ENCODE data around the gene TMEM25.

The TMEM25 gene

DNA sequence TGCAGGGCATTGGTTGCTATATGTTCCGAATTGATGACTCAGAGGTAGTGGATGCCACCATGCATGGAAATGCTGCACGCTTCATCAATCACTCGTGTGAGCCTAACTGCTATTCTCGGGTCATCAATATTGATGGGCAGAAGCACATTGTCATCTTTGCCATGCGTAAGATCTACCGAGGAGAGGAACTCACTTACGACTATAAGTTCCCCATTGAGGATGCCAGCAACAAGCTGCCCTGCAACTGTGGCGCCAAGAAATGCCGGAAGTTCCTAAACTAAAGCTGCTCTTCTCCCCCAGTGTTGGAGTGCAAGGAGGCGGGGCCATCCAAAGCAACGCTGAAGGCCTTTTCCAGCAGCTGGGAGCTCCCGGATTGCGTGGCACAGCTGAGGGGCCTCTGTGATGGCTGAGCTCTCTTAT, 9.1 kb upstream of the TMEM25 start:
- H3K9ac ChIP-seq (ENCODE audit: low read depth, low read length) = no peak overlapping the region
- no peak overlapping the region for H3K4me2 ChIP-seq (ENCODE audit: low read length)
- H3K4me3 ChIP-seq (ENCODE audit: low read length) = no peak overlapping the region
- no peaks in the 10 kb centered on the region for H3K9me3 ChIP-seq (replicated peaks; ENCODE audit: low read length)
- peaks cover 67% of the 10 kb centered on the region for H3K36me3 ChIP-seq (ENCODE audit: insufficient read depth, low read length)
- H3K4me1 ChIP-seq (ENCODE audit: control insufficient read depth, insufficient read depth, low read length) = no peaks in the 10 kb centered on the region
- H3K27me3 ChIP-seq (ENCODE audit: control insufficient read depth, insufficient read depth, low read length) = no peaks in the 10 kb centered on the region

DNA sequence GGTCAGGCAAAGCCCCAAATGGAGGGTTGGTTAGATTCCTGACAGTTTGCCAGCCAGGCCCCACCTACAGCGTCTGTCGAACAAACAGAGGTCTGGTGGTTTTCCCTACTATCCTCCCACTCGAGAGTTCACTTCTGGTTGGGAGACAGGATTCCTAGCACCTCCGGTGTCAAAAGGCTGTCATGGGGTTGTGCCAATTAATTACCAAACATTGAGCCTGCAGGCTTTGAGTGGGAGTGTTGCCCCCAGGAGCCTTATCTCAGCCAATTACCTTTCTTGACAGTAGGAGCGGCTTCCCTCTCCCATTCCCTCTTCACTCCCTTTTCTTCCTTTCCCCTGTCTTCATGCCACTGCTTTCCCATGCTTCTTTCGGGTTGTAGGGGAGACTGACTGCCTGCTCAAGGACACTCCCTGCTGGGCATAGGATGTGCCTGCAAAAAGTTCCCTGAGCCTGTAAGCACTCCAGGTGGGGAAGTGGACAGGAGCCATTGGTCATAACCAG, 8.4 kb upstream of the TMEM25 start:
- H3K27me3 ChIP-seq (ENCODE audit: control insufficient read depth, insufficient read depth, low read length) = no peaks in the 10 kb centered on the region
- no peaks in the 10 kb centered on the region for H3K9me3 ChIP-seq (replicated peaks; ENCODE audit: low read length)
- H3K9ac ChIP-seq (ENCODE audit: low read depth, low read length) = no peak overlapping the region
- H3K4me1 ChIP-seq (ENCODE audit: control insufficient read depth, insufficient read depth, low read length) = no peaks in the 10 kb centered on the region
- no peak overlapping the region for H3K4me2 ChIP-seq (ENCODE audit: low read length)
- peaks cover 64% of the 10 kb centered on the region for H3K36me3 ChIP-seq (ENCODE audit: insufficient read depth, low read length)
- no peak overlapping the region for H3K4me3 ChIP-seq (ENCODE audit: low read length)

- Histone ChIP-seq H3K27me3 (ENCODE audit: control insufficient read depth, insufficient read depth, low read length) (no peaks in the 10 kb centered on the region), H3K4me2 (ENCODE audit: low read length) (no peak overlapping the region), H3K36me3 (ENCODE audit: insufficient read depth, low read length) (peaks cover 53% of the 10 kb centered on the region), H3K4me3 (ENCODE audit: low read length) (no peak overlapping the region), H3K9ac (ENCODE audit: low read depth, low read length) (no peak overlapping the region), H3K9me3 (replicated peaks; ENCODE audit: low read length) (no peaks in the 10 kb centered on the region), H3K4me1 (ENCODE audit: control insufficient read depth, insufficient read depth, low read length) (peaks cover under 1% of the 10 kb centered on the region)
These were observed 6.6 kb upstream of the TMEM25 start for GRCh38 chr11:118524356-118524755.

DNA sequence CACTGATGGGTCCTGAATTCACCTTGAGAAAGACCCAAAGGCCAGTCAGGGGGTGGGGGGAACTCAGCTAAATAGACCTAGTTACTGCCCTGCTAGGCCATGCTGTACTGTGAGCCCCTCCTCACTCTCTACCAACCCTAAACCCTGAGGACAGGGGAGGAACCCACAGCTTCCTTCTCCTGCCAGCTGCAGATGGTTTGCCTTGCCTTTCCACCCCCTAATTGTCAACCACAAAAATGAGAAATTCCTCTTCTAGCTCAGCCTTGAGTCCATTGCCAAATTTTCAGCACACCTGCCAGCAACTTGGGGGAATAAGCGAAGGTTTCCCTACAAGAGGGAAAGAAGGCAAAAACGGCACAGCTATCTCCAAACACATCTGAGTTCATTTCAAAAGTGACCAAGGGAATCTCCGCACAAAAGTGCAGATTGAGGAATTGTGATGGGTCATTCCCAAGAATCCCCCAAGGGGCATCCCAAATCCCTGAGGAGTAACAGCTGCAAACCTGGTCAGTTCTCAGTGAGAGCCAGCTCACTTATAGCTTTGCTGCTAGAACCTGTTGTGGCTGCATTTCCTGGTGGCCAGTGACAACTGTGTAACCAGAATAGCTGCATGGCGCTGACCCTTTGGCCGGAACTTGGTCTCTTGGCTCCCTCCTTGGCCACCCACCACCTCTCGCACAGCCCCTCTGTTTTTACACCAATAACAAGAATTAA, 6.1 kb upstream of the TMEM25 start:
- Histone ChIP-seq H3K4me2 (ENCODE audit: low read length) (no peak overlapping the region), H3K4me1 (ENCODE audit: control insufficient read depth, insufficient read depth, low read length) (peaks cover 6% of the 10 kb centered on the region), H3K4me3 (ENCODE audit: low read length) (no peak overlapping the region), H3K27me3 (ENCODE audit: control insufficient read depth, insufficient read depth, low read length) (no peaks in the 10 kb centered on the region), H3K9ac (ENCODE audit: low read depth, low read length) (no peak overlapping the region), H3K9me3 (replicated peaks; ENCODE audit: low read length) (no peaks in the 10 kb centered on the region), H3K36me3 (ENCODE audit: insufficient read depth, low read length) (peaks cover 47% of the 10 kb centered on the region)

GRCh38 chr11:118526688-118527087, 4.3 kb upstream of the TMEM25 start:
- Histone ChIP-seq H3K27me3 (ENCODE audit: control insufficient read depth, insufficient read depth, low read length) (no peaks in the 10 kb centered on the region), H3K36me3 (ENCODE audit: insufficient read depth, low read length) (peaks cover 32% of the 10 kb centered on the region), H3K9ac (ENCODE audit: low read depth, low read length) (no peak overlapping the region), H3K4me2 (ENCODE audit: low read length) (no peak overlapping the region), H3K4me3 (ENCODE audit: low read length) (no peak overlapping the region), H3K4me1 (ENCODE audit: control insufficient read depth, insufficient read depth, low read length) (peaks cover 12% of the 10 kb centered on the region), H3K9me3 (replicated peaks; ENCODE audit: low read length) (no peaks in the 10 kb centered on the region)

- peaks cover 28% of the 10 kb centered on the region for H3K36me3 ChIP-seq (ENCODE audit: insufficient read depth, low read length)
- H3K4me3 ChIP-seq (ENCODE audit: low read length) = no peak within 1 kb of the TSS
- no peak within 1 kb of the TSS for H3K4me2 ChIP-seq (ENCODE audit: low read length)
- peaks cover 12% of the 10 kb centered on the region for H3K4me1 ChIP-seq (ENCODE audit: control insufficient read depth, insufficient read depth, low read length)
- no peaks in the 10 kb centered on the region for H3K27me3 ChIP-seq (ENCODE audit: control insufficient read depth, insufficient read depth, low read length)
- no peaks in the 10 kb centered on the region for H3K9me3 ChIP-seq (replicated peaks; ENCODE audit: low read length)
- no peak within 1 kb of the TSS for H3K9ac ChIP-seq (ENCODE audit: low read depth, low read length)
These were observed 3.9 kb upstream of the TMEM25 start, which contains the start of gene TTC36 for GRCh38 chr11:118527109-118527508. Gene TTC36, plus strand, starts transcription at chr11:118527474. Its CDS starts 21 bp downstream, at chr11:118527495.

- H3K4me2 ChIP-seq (ENCODE audit: low read length) = no peak overlapping the region
- H3K4me3 ChIP-seq (ENCODE audit: low read length) = no peak overlapping the region
- H3K36me3 ChIP-seq (ENCODE audit: insufficient read depth, low read length) = peaks cover 16% of the 10 kb centered on the region
- no peak overlapping the region for H3K9ac ChIP-seq (ENCODE audit: low read depth, low read length)
- H3K4me1 ChIP-seq (ENCODE audit: control insufficient read depth, insufficient read depth, low read length) = peaks cover 12% of the 10 kb centered on the region
- no peaks in the 10 kb centered on the region for H3K9me3 ChIP-seq (replicated peaks; ENCODE audit: low read length)
- H3K27me3 ChIP-seq (ENCODE audit: control insufficient read depth, insufficient read depth, low read length) = no peaks in the 10 kb centered on the region
These were observed 2.5 kb upstream of the TMEM25 start for GRCh38 chr11:118528511-118528910.

DNA sequence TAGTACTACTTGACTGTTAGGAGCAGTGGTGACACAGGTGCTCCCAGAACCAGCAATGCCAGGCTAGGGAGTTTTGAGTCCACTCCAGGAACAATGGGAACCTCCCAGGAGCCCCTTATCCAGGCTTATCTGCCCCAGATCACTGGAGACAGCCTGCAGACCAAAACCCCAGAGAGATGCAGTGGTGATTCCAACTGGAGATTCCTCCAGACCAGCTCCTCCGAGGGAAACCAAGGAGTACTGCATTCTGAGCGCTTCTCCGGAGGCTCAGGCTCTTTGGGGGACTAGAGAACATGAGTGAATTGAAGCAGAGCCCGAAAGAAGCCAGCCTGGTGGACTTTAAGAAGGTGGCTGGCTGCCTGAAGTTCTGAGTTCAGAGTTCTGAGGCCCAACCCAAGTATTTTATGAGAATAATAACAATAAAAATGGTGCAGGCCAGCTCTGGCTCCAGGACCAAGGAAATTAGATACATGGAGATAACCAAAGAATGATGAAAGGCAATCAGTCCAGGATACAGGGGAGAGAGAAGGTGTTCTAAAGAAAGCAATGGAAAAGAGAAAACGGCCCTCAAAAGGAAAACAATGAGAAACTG, 1.3 kb upstream of the TMEM25 start:
- Histone ChIP-seq H3K4me3 (ENCODE audit: low read length) (peak overlapping the region; percentile 81), H3K9me3 (replicated peaks; ENCODE audit: low read length) (no peaks in the 10 kb centered on the region), H3K9ac (ENCODE audit: low read depth, low read length) (peak overlapping the region; percentile 71), H3K4me2 (ENCODE audit: low read length) (peak overlapping the region; percentile 94), H3K36me3 (ENCODE audit: insufficient read depth, low read length) (peaks cover 6% of the 10 kb centered on the region), H3K4me1 (ENCODE audit: control insufficient read depth, insufficient read depth, low read length) (peaks cover 12% of the 10 kb centered on the region), H3K27me3 (ENCODE audit: control insufficient read depth, insufficient read depth, low read length) (no peaks in the 10 kb centered on the region)

DNA sequence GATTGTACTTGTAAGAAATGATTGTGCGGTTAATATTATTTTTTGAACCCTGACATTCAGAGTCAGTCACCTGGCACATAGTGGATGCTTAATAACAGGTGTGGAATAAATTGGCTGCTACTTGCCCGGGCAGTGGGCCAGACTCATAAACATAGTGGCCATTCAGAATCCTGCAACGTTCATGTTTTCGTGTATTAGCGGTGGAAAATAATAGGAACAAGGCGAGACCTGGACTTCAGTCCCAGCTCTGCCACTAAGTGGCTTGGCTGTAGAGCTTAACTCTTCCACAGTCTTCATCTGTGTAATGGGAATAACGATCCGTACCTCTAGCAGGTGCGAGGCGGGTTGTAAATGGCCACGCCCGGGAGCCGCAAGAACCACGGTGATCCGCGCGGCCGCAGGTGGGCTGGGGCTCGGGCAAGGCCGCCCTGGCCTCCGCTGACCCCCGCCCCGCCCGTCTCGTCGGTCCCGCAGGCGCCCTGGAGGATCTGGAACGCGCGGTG, 761 bp upstream of the TMEM25 start:
- Histone ChIP-seq H3K27me3 (ENCODE audit: control insufficient read depth, insufficient read depth, low read length) (no peaks in the 10 kb centered on the region), H3K4me1 (ENCODE audit: control insufficient read depth, insufficient read depth, low read length) (peaks cover 12% of the 10 kb centered on the region), H3K36me3 (ENCODE audit: insufficient read depth, low read length) (peaks cover under 1% of the 10 kb centered on the region), H3K9ac (ENCODE audit: low read depth, low read length) (peak overlapping the region; percentile 71), H3K4me2 (ENCODE audit: low read length) (peak overlapping the region; percentile 94), H3K9me3 (replicated peaks; ENCODE audit: low read length) (no peaks in the 10 kb centered on the region), H3K4me3 (ENCODE audit: low read length) (peak overlapping the region; percentile 81)

DNA sequence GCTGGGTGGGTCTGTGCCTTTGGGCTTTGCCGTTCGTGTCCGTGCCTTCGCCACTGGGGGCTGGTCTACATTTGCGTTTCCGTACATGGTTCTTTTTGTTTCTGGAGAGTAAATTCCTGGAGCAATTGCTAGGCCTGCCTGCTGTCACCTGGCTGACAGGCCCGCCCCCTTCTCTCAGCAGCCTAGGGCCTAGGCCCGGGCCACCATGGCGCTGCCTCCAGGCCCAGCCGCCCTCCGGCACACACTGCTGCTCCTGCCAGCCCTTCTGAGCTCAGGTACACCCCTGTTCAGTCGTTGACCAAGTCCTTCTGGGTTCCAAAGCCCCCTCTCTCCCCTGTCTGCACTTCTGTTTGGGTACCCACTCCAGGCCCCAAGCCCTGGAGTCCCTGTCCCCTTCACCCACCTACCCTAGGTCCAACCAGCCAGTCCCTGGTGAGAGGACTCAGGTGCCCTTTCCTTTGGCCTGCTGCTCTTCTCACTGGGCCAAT, 649 bp downstream of the TMEM25 start:
- Histone ChIP-seq H3K27me3 (ENCODE audit: control insufficient read depth, insufficient read depth, low read length) (no peaks in the 10 kb centered on the region), H3K36me3 (ENCODE audit: insufficient read depth, low read length) (no peaks in the 10 kb centered on the region), H3K4me3 (ENCODE audit: low read length) (peak overlapping the region; percentile 81), H3K4me2 (ENCODE audit: low read length) (peak overlapping the region; percentile 94), H3K9me3 (replicated peaks; ENCODE audit: low read length) (no peaks in the 10 kb centered on the region), H3K9ac (ENCODE audit: low read depth, low read length) (peak overlapping the region; percentile 71), H3K4me1 (ENCODE audit: control insufficient read depth, insufficient read depth, low read length) (peaks cover 12% of the 10 kb centered on the region)

GRCh38 chr11:118532091-118532490, 1.1 kb downstream of the TMEM25 start:
- Histone ChIP-seq H3K4me1 (ENCODE audit: control insufficient read depth, insufficient read depth, low read length) (peaks cover 12% of the 10 kb centered on the region), H3K27me3 (ENCODE audit: control insufficient read depth, insufficient read depth, low read length) (no peaks in the 10 kb centered on the region), H3K9ac (ENCODE audit: low read depth, low read length) (no peak overlapping the region), H3K4me3 (ENCODE audit: low read length) (no peak overlapping the region), H3K36me3 (ENCODE audit: insufficient read depth, low read length) (no peaks in the 10 kb centered on the region), H3K4me2 (ENCODE audit: low read length) (peak overlapping the region; percentile 94), H3K9me3 (replicated peaks; ENCODE audit: low read length) (no peaks in the 10 kb centered on the region)

Measured in skeletal muscle satellite cell (primary cell).